Endothelial cell of umbilical vein (primary cell): ENCODE measurements around the gene RPRML. TPM values are rescaled to one million over a fixed set of nuclear protein-coding genes. Genes with fewer than 3 reads are reported as not detected.

Experiments
- BruUV-seq: library from RNA; stranded (reverse); fragments of 400-500 nt; replicated peaks from 2 replicates; lab custom pipeline; 2021; lab: Mats Ljungman, UMichigan
- CTCF ChIA-PET: fragments of 300-600, 350-600 bp; sonication (Branson Sonifier 250); formaldehyde crosslinking; loops from one replicate; lab custom pipeline; 2021; ENCODE audit warnings: antibody characterized with exemption, inconsistent platforms; lab: Charles Lee
- POLR2A ChIA-PET: fragments of 300-600, 350-600 bp; sonication (Branson Sonifier 250); formaldehyde crosslinking; loops from one replicate; lab custom pipeline; 2021; ENCODE audit warnings: antibody characterized with exemption, inconsistent platforms; lab: Charles Lee
- DNase-seq: peaks from one replicate; pipeline ENCODE4 v3.0.0-alpha.2; 2011; ENCODE audit warnings: low read depth, low spot score
- FAIRE-seq: peaks from 2 replicates; lab custom pipeline; 2011; peaks lifted over from hg19 to GRCh38; lab: Jason Lieb, UNC
- H2AFZ ChIP-seq: 2 replicates; pipeline ENCODE4 v1.6.0; 2012; ENCODE audit warnings: low read depth, low read length, control low read depth, inconsistent platforms
- H3K27ac ChIP-seq: 2 replicates; pipeline ENCODE4 v1.5.1; 2011; ENCODE audit warnings: low read depth, mild to moderate bottlenecking, control low read depth, low read length, moderate library complexity; ENCODE audit not compliant: insufficient read depth
- H3K27me3 ChIP-seq, 2 experiments: 2 replicates each; pipeline versions ENCODE4 v1.6.0 to v1.6.1; 2011; ENCODE audit warnings: low read length in 2 of 2, mixed read lengths in 1 of 2; ENCODE audit not compliant: control insufficient read depth in 2 of 2, insufficient read depth in 2 of 2
- H3K36me3 ChIP-seq, 2 experiments: 2 replicates in 1 of 2; 3 replicates in 1 of 2; pipeline ENCODE4 v1.5.1; 2011; ENCODE audit warnings: low read length in 2 of 2, mild to moderate bottlenecking in 1 of 2, moderate library complexity in 1 of 2; ENCODE audit not compliant: control insufficient read depth in 2 of 2, insufficient read depth in 2 of 2; ENCODE audit errors: extremely low read depth in 1 of 2
- H3K4me1 ChIP-seq: 3 replicates; pipeline ENCODE4 v1.5.1; 2011; ENCODE audit warnings: mild to moderate bottlenecking, low read length; ENCODE audit not compliant: control insufficient read depth, insufficient read depth; ENCODE audit errors: extremely low read depth
- H3K4me2 ChIP-seq: 2 replicates; pipeline ENCODE4 v1.6.1; 2011; ENCODE audit warnings: low read length, control low read depth, mixed read lengths; ENCODE audit not compliant: insufficient read depth
- H3K4me3 ChIP-seq, 3 experiments: fragments of 200-600 bp in 1 of 3; sonication (generic), shearing (Covaris generic) in 1 of 3; replicated peaks in 1 of 3; 2 replicates each; pipeline ENCODE4 v1.5.1; 2011 to 2016; ENCODE audit warnings: control low read depth in 3 of 3, low read length in 3 of 3, mild to moderate bottlenecking in 2 of 3, inconsistent platforms in 1 of 3, low read depth in 1 of 3, moderate library complexity in 1 of 3; ENCODE audit not compliant: insufficient read depth in 1 of 3
- H3K79me2 ChIP-seq: 2 replicates; pipeline ENCODE4 v1.6.0; 2012; ENCODE audit warnings: low read length, inconsistent platforms; ENCODE audit not compliant: control insufficient read depth, insufficient read depth
- H3K9ac ChIP-seq: replicated peaks from 2 replicates; pipeline ENCODE3; 2011; ENCODE audit warnings: low read length, control low read depth; ENCODE audit not compliant: insufficient read depth; ENCODE audit errors: extremely low read depth
- H3K9me1 ChIP-seq: replicated peaks from 3 replicates; pipeline ENCODE4 v1.6.0; 2011; ENCODE audit warnings: mild to moderate bottlenecking, low read length; ENCODE audit not compliant: control insufficient read depth, insufficient read depth; ENCODE audit errors: extremely low read depth
- H3K9me3 ChIP-seq: replicated peaks from 2 replicates; pipeline ENCODE4 v1.5.1; 2012; ENCODE audit warnings: low read length, inconsistent platforms; ENCODE audit not compliant: control insufficient read depth, insufficient read depth
- H4K20me1 ChIP-seq: replicated peaks from 2 replicates; pipeline ENCODE3; 2011; ENCODE audit warnings: mild to moderate bottlenecking, low read length; ENCODE audit not compliant: control insufficient read depth, insufficient read depth; ENCODE audit errors: extremely low read depth
- EZH2 ChIP-seq: IDR thresholded peaks from 2 replicates; pipeline ENCODE4 v1.6.1; 2012; ENCODE audit warnings: borderline replicate concordance, low read depth, mild to moderate bottlenecking, moderate library complexity, low read length, inconsistent platforms; ENCODE audit not compliant: severe bottlenecking
- FOS ChIP-seq: IDR thresholded peaks from 2 replicates; pipeline ENCODE4 v1.6.1; 2011; ENCODE audit warnings: mild to moderate bottlenecking, low read length, moderate library complexity, borderline replicate concordance; ENCODE audit not compliant: insufficient read depth
- GATA2 ChIP-seq: IDR thresholded peaks from 2 replicates; pipeline ENCODE4 v1.7.0; 2011; ENCODE audit warnings: low read depth, mild to moderate bottlenecking, moderate library complexity, mixed read lengths, low read length; ENCODE audit not compliant: insufficient read length, insufficient read depth
- JUN ChIP-seq: IDR thresholded peaks from 2 replicates; pipeline ENCODE4 v1.6.1; 2011; ENCODE audit warnings: borderline replicate concordance, low read depth; ENCODE audit not compliant: insufficient read length, insufficient read depth
- MAX ChIP-seq: IDR thresholded peaks from 2 replicates; pipeline ENCODE4 v1.6.1; 2011; ENCODE audit not compliant: insufficient read depth, insufficient read length
- MYC ChIP-seq: IDR thresholded peaks from one replicate; pipeline ENCODE4 v1.6.1; 2011; ENCODE audit warnings: mild to moderate bottlenecking, low read depth, low read length
- POLR2A ChIP-seq: IDR thresholded peaks from 2 replicates; pipeline ENCODE4 v1.6.1; 2012; ENCODE audit warnings: low read depth, mild to moderate bottlenecking, control low read depth, low read length
- POLR2AphosphoS5 ChIP-seq: IDR thresholded peaks from 2 replicates; pipeline ENCODE4 v1.6.1; 2012; ENCODE audit warnings: low read depth, mild to moderate bottlenecking, control low read depth, low read length, moderate library complexity; ENCODE audit not compliant: insufficient read depth
- dilution Hi-C: fragments of 300-500 bp; cut with MboI; formaldehyde crosslinking; loops from one replicate; pipeline ENCODE4 v1.15.0; 2019; ENCODE audit warnings: low sequenced_read_pairs; ENCODE audit not compliant: extremely low pct_ligation_motif_present
- intact Hi-C: fragments of 100-400 bp; cut with micrococcal nuclease; formaldehyde crosslinking; loops from one replicate; pipeline ENCODE4 v1.10.0; 2022
- polyA plus RNA-seq, 4 experiments: library from polyadenylated mRNA; depleted of rRNA in 3 of 4; stranded (reverse) in 3 of 4; unstranded in 1 of 4; fragments of >200 nt; gene quantifications; 2 replicates each; pipeline versions ENCODE4 v1.2.1 to v1.2.3, GENCODE V29; 2011 to 2012; ENCODE audit warnings: missing spikeins in 1 of 4
- total RNA-seq: library from RNA; stranded (reverse); gene quantifications from 2 replicates; pipeline ENCODE4 v1.2.3, GENCODE V29; 2021
- TF ChIP-seq, protein P1 (sequence below), 2 donors: IDR thresholded peaks; 1 replicate in 1 of 2; 2 replicates in 1 of 2; pipeline ENCODE4 v1.5.1; 2011; ENCODE audit warnings: low read length in 2 of 2, mild to moderate bottlenecking in 2 of 2, moderate library complexity in 2 of 2, control low read depth in 1 of 2, inconsistent platforms in 1 of 2, low read depth in 1 of 2; ENCODE audit not compliant: insufficient read depth in 1 of 2; ENCODE audit errors: extremely low read depth in 1 of 2

RPRML gene
- total and polyA plus RNA-seq, 2 donors (not counting 3 experiments of a cell fraction or from before 2014, with no cell fraction given) = 0.08 TPM; not detected in 1

- peak overlapping the region; percentile 36 for H3K9ac ChIP-seq
- no peaks in the 10 kb centered on the region for H4K20me1 ChIP-seq
- H3K4me3 ChIP-seq = no peak overlapping the region
- H3K4me1 ChIP-seq = peaks cover 37% of the 10 kb centered on the region
- DNase-seq = peak; percentile 77
- BruUV-seq = no TSS peak
- TF ChIP-seq MYC (no peak), MAX (no peak), FOS (peak; percentile 81), EZH2 (no peak), GATA2 (peak; percentile 59), POLR2AphosphoS5 (peak; percentile 22), JUN (peak; percentile 9), POLR2A (peak; percentile 17)
- TF ChIP-seq, protein P1, sequence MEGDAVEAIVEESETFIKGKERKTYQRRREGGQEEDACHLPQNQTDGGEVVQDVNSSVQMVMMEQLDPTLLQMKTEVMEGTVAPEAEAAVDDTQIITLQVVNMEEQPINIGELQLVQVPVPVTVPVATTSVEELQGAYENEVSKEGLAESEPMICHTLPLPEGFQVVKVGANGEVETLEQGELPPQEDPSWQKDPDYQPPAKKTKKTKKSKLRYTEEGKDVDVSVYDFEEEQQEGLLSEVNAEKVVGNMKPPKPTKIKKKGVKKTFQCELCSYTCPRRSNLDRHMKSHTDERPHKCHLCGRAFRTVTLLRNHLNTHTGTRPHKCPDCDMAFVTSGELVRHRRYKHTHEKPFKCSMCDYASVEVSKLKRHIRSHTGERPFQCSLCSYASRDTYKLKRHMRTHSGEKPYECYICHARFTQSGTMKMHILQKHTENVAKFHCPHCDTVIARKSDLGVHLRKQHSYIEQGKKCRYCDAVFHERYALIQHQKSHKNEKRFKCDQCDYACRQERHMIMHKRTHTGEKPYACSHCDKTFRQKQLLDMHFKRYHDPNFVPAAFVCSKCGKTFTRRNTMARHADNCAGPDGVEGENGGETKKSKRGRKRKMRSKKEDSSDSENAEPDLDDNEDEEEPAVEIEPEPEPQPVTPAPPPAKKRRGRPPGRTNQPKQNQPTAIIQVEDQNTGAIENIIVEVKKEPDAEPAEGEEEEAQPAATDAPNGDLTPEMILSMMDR (IDR thresholded peaks at IDR 0.05; ENCODE audit: extremely low read depth in 1 of 2, insufficient read depth in 1 of 2, low read depth in 1 of 2, low read length in 2 of 2) = no peak
- CTCF ChIA-PET = interaction anchor here (0.7 to 5.4 kb wide), 3 partner anchors 11 to 87 kb away, joined by 4 to 36 read pairs (median 4); no protein-coding TSS in a partner anchor
- H3K9me3 ChIP-seq = no peaks in the 10 kb centered on the region
- H3K79me2 ChIP-seq = peaks cover 59% of the 10 kb centered on the region
- FAIRE-seq = peak; percentile 93
- H3K27ac ChIP-seq = peak overlapping the region; percentile 77
- dilution Hi-C loops = no loop called here
- H3K9me1 ChIP-seq = no peaks in the 10 kb centered on the region
- peaks cover 19 to 23% of the 10 kb centered on the region in 2 experiments for H3K36me3 ChIP-seq
- POLR2A ChIA-PET = no interaction called here
- H3K4me2 ChIP-seq = peak overlapping the region; percentile 81
- intact Hi-C loops = no loop called here
- H3K27me3 ChIP-seq = no peaks in the 10 kb centered on the region
- H2AFZ ChIP-seq = no peak overlapping the region
These were observed 49.6 kb downstream of the RPRML start for GRCh38 chr17:46929413-46929812.
